ENCODE data around the gene ACKR1. TPM values are rescaled to one million over a fixed set of nuclear protein-coding genes. Genes with fewer than 3 reads are reported as not detected.

Gene ACKR1
- total RNA-seq, 4 donors from 2014 or later, result 128 to 363 (median 212) TPM

DNA sequence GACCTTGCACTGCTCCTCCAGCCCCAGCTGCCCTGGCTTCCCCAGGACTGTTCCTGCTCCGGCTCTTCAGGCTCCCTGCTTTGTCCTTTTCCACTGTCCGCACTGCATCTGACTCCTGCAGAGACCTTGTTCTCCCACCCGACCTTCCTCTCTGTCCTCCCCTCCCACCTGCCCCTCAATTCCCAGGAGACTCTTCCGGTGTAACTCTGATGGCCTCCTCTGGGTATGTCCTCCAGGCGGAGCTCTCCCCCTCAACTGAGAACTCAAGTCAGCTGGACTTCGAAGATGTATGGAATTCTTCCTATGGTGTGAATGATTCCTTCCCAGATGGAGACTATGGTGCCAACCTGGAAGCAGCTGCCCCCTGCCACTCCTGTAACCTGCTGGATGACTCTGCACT, 550 bp downstream of the ACKR1 start:
- Histone ChIP-seq H3K27me3 (peaks cover 0 to 11% of the 10 kb centered on the region in 2 donors), H3K4me3 (peak overlapping the region in 1 of 4 donors; percentile 32), H3K36me3 (peaks cover 0 to 13% (median 0%) of the 10 kb centered on the region in 3 donors), H3K9me3 (no peaks in the 10 kb centered on the region), H3K4me1 (peaks cover 0 to 14% (median 0%) of the 10 kb centered on the region in 4 donors), H3K27ac (peak overlapping the region in 1 of 4 donors; percentile 24)
- WGBS, 2 donors, result 46 to 53% methylated on average over 6 of the region's 6 CpGs
- TF ChIP-seq, protein P1, sequence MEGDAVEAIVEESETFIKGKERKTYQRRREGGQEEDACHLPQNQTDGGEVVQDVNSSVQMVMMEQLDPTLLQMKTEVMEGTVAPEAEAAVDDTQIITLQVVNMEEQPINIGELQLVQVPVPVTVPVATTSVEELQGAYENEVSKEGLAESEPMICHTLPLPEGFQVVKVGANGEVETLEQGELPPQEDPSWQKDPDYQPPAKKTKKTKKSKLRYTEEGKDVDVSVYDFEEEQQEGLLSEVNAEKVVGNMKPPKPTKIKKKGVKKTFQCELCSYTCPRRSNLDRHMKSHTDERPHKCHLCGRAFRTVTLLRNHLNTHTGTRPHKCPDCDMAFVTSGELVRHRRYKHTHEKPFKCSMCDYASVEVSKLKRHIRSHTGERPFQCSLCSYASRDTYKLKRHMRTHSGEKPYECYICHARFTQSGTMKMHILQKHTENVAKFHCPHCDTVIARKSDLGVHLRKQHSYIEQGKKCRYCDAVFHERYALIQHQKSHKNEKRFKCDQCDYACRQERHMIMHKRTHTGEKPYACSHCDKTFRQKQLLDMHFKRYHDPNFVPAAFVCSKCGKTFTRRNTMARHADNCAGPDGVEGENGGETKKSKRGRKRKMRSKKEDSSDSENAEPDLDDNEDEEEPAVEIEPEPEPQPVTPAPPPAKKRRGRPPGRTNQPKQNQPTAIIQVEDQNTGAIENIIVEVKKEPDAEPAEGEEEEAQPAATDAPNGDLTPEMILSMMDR (IDR thresholded peaks at IDR 0.05), result no peak
- no peak for TF ChIP-seq EP300 (IDR thresholded peaks at IDR 0.05)
- TF ChIP-seq POLR2A (IDR thresholded peaks at IDR 0.05), result no peak
- DNase-seq (ENCODE audit: low spot score in 2 of 2), result no peak

DNA sequence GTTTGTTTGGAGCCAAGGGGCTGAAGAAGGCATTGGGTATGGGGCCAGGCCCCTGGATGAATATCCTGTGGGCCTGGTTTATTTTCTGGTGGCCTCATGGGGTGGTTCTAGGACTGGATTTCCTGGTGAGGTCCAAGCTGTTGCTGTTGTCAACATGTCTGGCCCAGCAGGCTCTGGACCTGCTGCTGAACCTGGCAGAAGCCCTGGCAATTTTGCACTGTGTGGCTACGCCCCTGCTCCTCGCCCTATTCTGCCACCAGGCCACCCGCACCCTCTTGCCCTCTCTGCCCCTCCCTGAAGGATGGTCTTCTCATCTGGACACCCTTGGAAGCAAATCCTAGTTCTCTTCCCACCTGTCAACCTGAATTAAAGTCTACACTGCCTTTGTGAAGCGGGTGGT, 1.4 kb downstream of the ACKR1 start:
- no peak for DNase-seq (ENCODE audit: low spot score in 2 of 2)
- Histone ChIP-seq H3K4me3 (peak overlapping the region in 1 of 4 donors; percentile 32), H3K36me3 (peaks cover 0 to 4% (median 0%) of the 10 kb centered on the region in 3 donors), H3K27me3 (peaks cover 0 to 11% of the 10 kb centered on the region in 2 donors), H3K9me3 (no peaks in the 10 kb centered on the region), H3K27ac (peak overlapping the region in 1 of 4 donors; percentile 24), H3K4me1 (peaks cover 0 to 11% (median 0%) of the 10 kb centered on the region in 4 donors)
- WGBS, 2 donors, result 79 to 88% methylated on average over 4 of the region's 4 CpGs
- TF ChIP-seq EP300 (IDR thresholded peaks at IDR 0.05) (no peak), POLR2A (IDR thresholded peaks at IDR 0.05) (no peak)
- TF ChIP-seq, protein P1 (IDR thresholded peaks at IDR 0.05), result no peak

DNA sequence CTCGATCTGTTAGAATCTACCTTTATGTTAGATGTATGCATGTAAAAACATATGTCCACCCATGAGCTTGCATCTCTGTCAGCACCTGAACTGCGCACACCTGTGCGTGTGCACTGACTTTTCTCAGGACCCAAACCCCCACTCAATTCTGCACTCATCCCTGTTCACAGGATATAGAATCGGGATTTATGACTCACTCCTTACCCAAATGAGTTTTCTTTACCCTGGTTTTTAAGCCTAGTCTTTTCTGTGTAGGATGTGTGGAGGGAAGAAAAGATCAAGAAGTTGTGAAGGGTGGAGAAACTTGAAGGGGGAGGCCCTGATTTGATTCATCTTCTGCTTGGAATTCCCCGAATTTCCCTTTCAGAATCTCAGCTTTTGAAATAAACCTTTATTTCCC, 2.4 kb downstream of the ACKR1 start:
- no peak for TF ChIP-seq POLR2A (IDR thresholded peaks at IDR 0.05)
- TF ChIP-seq, protein P1 (IDR thresholded peaks at IDR 0.05), result no peak
- TF ChIP-seq EP300 (IDR thresholded peaks at IDR 0.05), result no peak
- 76 to 84% methylated on average over 5 of the region's 5 CpGs for WGBS, 2 donors
- Histone ChIP-seq H3K27ac (peak overlapping the region in 1 of 4 donors; percentile 5), H3K27me3 (peaks cover 0 to 14% of the 10 kb centered on the region in 2 donors), H3K9me3 (no peaks in the 10 kb centered on the region), H3K36me3 (no peaks in the 10 kb centered on the region), H3K4me3 (peak overlapping the region in 1 of 4 donors; percentile 32), H3K4me1 (peaks cover 0 to 13% (median 0%) of the 10 kb centered on the region in 4 donors)
- no peak for DNase-seq (ENCODE audit: low spot score in 2 of 2)

DNA sequence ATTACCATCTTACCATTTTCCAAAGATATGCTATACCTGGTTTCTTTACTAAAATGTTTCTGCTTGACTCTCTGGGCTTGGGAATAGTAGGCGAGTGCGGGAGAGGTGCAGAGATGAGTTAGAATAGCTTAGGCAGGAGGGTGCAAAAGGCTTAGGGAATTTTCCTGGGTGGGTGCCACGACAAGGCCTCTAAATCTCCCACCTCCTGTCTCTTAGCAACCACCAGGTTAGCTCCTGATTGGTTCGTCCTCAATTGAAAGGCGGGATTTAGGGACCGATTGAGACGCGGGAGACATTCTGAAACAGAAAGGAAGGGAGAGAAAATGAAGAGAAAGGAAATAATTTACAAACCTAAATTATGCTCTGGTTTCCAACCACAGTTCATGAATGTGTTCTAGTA, 3.1 kb downstream of the ACKR1 start:
- no peak overlapping the region for H3K27ac ChIP-seq
- TF ChIP-seq, protein P1 (IDR thresholded peaks at IDR 0.05), result no peak
- TF ChIP-seq POLR2A (IDR thresholded peaks at IDR 0.05), result no peak
- TF ChIP-seq EP300 (IDR thresholded peaks at IDR 0.05), result no peak
- peaks cover 0 to 20% of the 10 kb centered on the region in 2 donors for H3K27me3 ChIP-seq
- H3K36me3 ChIP-seq, result no peaks in the 10 kb centered on the region
- peak overlapping the region in 1 of 4 donors; percentile 32 for H3K4me3 ChIP-seq
- WGBS, 2 donors, result 28 to 30% methylated on average over 8 of the region's 8 CpGs
- H3K9me3 ChIP-seq, result no peaks in the 10 kb centered on the region
- DNase-seq (ENCODE audit: low spot score in 2 of 2), result no peak
- peaks cover 0 to 13% (median 0%) of the 10 kb centered on the region in 4 donors for H3K4me1 ChIP-seq

DNA sequence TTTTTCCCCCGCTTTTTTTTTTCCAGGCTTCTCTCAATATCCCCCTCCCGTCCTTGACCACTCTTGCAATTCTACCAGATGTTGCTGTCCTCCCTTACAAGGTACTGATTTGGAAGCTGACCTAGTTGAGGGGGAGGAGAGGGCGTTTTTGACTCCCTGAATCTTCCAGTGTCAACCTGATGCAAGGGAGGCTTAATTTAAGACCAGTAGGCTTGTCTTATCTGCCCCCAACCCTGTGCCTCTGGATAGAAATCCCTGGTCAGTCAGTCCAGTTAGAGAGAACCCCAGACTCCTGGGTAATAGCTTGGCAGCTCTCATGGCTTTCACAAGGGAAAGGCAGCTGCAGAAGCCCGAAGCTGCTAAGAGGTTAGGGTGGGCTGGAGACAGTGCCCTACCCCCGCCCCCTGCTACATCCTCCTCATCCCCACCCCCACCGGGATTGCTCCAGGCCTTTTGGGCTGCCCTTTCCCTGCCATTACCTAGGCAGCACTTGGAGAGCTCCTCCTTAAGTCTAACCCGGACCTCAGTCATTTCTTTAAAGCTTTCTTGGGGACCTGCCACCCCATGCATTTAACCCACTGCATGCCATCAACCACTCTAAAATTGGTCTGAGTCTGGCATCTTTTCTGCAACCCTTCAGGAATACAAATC, 3.6 kb downstream of the ACKR1 start:
- DNase-seq (ENCODE audit: low spot score in 2 of 2), result no peak
- H3K9me3 ChIP-seq, result no peaks in the 10 kb centered on the region
- peak overlapping the region in 1 of 4 donors; percentile 32 for H3K4me3 ChIP-seq
- H3K36me3 ChIP-seq, result no peaks in the 10 kb centered on the region
- peaks cover 0 to 13% (median 0%) of the 10 kb centered on the region in 4 donors for H3K4me1 ChIP-seq
- peaks cover 0 to 20% of the 10 kb centered on the region in 2 donors for H3K27me3 ChIP-seq
- WGBS, 2 donors, result 1 to 9% methylated on average over 6 to 7 of the region's 7 CpGs
- no peak overlapping the region for H3K27ac ChIP-seq
- TF ChIP-seq EP300 (IDR thresholded peaks at IDR 0.05), result no peak
- no peak for TF ChIP-seq POLR2A (IDR thresholded peaks at IDR 0.05)
- TF ChIP-seq, protein P1 (IDR thresholded peaks at IDR 0.05), result no peak
